Cardiac muscle cell (in vitro differentiated cells and primary cell): ENCODE results near the gene SGPL1. TPM values are rescaled to one million over a fixed set of nuclear protein-coding genes. Genes with fewer than 3 reads are reported as not detected.

Experiments used
- DNase-seq, 2 donors: peaks; one replicate each; pipeline versions ENCODE4 v3.0.0 to v3.0.0-alpha.2; 2010 to 2017; ENCODE audit warnings: low read depth in 1 of 2, low spot score in 1 of 2
- H3K27ac ChIP-seq: fragments of 200-600 bp; sonication (generic); 2 replicates; pipeline ENCODE4 v1.5.1; 2016
- H3K27me3 ChIP-seq: fragments of 200-600 bp; sonication (generic); 2 replicates; pipeline ENCODE4 v1.6.0; 2016; ENCODE audit warnings: control low read depth
- H3K36me3 ChIP-seq: fragments of 200-600 bp; sonication (generic); 2 replicates; pipeline ENCODE4 v1.5.1; 2016; ENCODE audit warnings: control low read depth
- H3K4me1 ChIP-seq: fragments of 200-600 bp; sonication (generic); 2 replicates; pipeline ENCODE4 v1.8.1; 2017; ENCODE audit warnings: low read depth, mild to moderate bottlenecking, mixed run types
- H3K4me3 ChIP-seq: fragments of 200-600 bp; sonication (generic); 2 replicates; pipeline ENCODE4 v1.5.1; 2016; ENCODE audit warnings: mild to moderate bottlenecking
- H3K9me3 ChIP-seq: fragments of 200-600 bp; sonication (generic); 2 replicates; pipeline ENCODE4 v1.5.1; 2017; ENCODE audit warnings: low read depth, mild to moderate bottlenecking, control low read depth
- polyA plus RNA-seq: library from polyadenylated mRNA; unstranded; fragments of >200 nt; fragmentation: Nextera tagmentation; extraction: Ambion mirVana; gene quantifications from 2 replicates; pipeline ENCODE4 v1.2.1, GENCODE V29; 2016
- total RNA-seq: library from RNA; depleted of rRNA; stranded (reverse); fragments of >200 nt; gene quantifications from 2 replicates; pipeline ENCODE4 v1.2.3, GENCODE V29; 2016
- TF ChIP-seq, protein P1 (sequence below): IDR thresholded peaks from 2 replicates; pipeline ENCODE4 v1.5.1; 2012; ENCODE audit warnings: low read depth, mild to moderate bottlenecking, low read length

Gene SGPL1
- total and polyA plus RNA-seq, 2 experiments from 2014 or later = 32.3 to 51.9 TPM

GRCh38 chr10:70809726-70810125, 6.0 kb upstream of the SGPL1 start:
- Histone ChIP-seq H3K27ac (no peak overlapping the region), H3K4me1 (no peaks in the 10 kb centered on the region), H3K27me3 (no peaks in the 10 kb centered on the region), H3K4me3 (no peak overlapping the region), H3K36me3 (no peaks in the 10 kb centered on the region), H3K9me3 (no peaks in the 10 kb centered on the region)
- TF ChIP-seq, protein P1, sequence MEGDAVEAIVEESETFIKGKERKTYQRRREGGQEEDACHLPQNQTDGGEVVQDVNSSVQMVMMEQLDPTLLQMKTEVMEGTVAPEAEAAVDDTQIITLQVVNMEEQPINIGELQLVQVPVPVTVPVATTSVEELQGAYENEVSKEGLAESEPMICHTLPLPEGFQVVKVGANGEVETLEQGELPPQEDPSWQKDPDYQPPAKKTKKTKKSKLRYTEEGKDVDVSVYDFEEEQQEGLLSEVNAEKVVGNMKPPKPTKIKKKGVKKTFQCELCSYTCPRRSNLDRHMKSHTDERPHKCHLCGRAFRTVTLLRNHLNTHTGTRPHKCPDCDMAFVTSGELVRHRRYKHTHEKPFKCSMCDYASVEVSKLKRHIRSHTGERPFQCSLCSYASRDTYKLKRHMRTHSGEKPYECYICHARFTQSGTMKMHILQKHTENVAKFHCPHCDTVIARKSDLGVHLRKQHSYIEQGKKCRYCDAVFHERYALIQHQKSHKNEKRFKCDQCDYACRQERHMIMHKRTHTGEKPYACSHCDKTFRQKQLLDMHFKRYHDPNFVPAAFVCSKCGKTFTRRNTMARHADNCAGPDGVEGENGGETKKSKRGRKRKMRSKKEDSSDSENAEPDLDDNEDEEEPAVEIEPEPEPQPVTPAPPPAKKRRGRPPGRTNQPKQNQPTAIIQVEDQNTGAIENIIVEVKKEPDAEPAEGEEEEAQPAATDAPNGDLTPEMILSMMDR = no peak
- DNase-seq = no peak

DNA sequence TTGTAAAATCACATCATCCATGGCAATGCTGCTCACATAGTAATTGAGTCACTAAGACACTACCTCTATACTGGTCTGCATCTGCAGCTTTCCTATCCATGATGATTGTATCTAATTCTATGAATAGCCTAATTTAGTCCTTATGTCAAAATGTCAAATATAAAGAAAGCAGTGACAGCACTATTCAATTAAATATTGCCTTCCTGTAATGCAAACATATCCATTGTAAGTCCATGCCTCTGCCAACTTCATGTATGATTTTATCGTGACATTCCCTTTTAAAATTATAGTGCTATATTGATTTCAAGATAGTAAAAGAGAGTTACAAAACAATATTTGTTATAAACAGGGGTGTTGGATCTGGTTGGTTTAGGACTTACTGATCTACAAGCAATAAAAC, 4.8 kb upstream of the SGPL1 start:
- no peaks in the 10 kb centered on the region for H3K4me1 ChIP-seq
- DNase-seq = no peak
- no peak overlapping the region for H3K27ac ChIP-seq
- H3K27me3 ChIP-seq = no peaks in the 10 kb centered on the region
- no peaks in the 10 kb centered on the region for H3K9me3 ChIP-seq
- TF ChIP-seq, protein P1 = no peak
- no peaks in the 10 kb centered on the region for H3K36me3 ChIP-seq
- H3K4me3 ChIP-seq = no peak overlapping the region

GRCh38 chr10:70811881-70812280, 3.9 kb upstream of the SGPL1 start:
- Histone ChIP-seq H3K36me3 (no peaks in the 10 kb centered on the region), H3K27me3 (no peaks in the 10 kb centered on the region), H3K9me3 (no peaks in the 10 kb centered on the region), H3K27ac (no peak overlapping the region), H3K4me3 (no peak overlapping the region), H3K4me1 (peaks cover 2% of the 10 kb centered on the region)
- TF ChIP-seq, protein P1 = no peak
- no peak for DNase-seq

DNA sequence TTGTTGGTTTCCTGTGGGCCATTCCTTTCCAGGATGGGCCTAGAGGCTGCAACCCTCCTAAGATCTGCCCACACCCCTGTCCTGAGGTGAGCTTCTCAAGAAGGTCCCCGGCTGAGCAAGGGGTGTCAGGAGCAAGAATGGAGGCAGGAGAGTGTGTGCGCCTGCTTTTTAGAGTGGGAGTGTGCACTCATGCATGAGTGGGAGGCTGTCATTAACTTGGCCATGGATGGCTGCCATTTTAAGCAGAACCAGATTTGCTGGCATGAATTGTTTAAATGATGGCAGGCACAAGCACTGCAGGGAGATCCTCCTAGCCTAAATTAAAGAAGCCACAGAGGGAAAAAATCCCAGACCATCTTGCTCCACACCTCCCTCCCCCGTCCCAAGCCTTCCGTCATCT, 2.9 kb upstream of the SGPL1 start:
- Histone ChIP-seq H3K27me3 (no peaks in the 10 kb centered on the region), H3K9me3 (no peaks in the 10 kb centered on the region), H3K36me3 (peaks cover 5% of the 10 kb centered on the region), H3K4me3 (no peak overlapping the region), H3K4me1 (peaks cover 11% of the 10 kb centered on the region), H3K27ac (no peak overlapping the region)
- DNase-seq = no peak
- TF ChIP-seq, protein P1 = no peak

GRCh38 chr10:70814126-70814525, 1.6 kb upstream of the SGPL1 start:
- Histone ChIP-seq H3K36me3 (peaks cover 7% of the 10 kb centered on the region), H3K9me3 (no peaks in the 10 kb centered on the region), H3K4me1 (peaks cover 14% of the 10 kb centered on the region), H3K27ac (no peak overlapping the region), H3K4me3 (no peak overlapping the region), H3K27me3 (no peaks in the 10 kb centered on the region)
- TF ChIP-seq, protein P1 = no peak
- DNase-seq = no peak
